Astrocyte of the spinal cord (primary cell): Measurements from ENCODE around the gene DPP6.

Source experiments
- DNase-seq: peaks from one replicate; pipeline ENCODE4 v3.0.0; 2011; ENCODE audit warnings: low read depth, low spot score
- H3K4me3 ChIP-seq: 2 replicates; pipeline ENCODE4 v1.5.1; 2011; ENCODE audit warnings: low read depth, mild to moderate bottlenecking, low read length, moderate library complexity
- CTCF ChIP-seq: IDR thresholded peaks from 2 replicates; pipeline ENCODE4 v1.5.1; 2012; ENCODE audit warnings: low read depth, mild to moderate bottlenecking, low read length, inconsistent platforms
- in situ Hi-C: cut with HindIII; loops from 2 replicates; pipeline ENCODE4 v1.10.0; 2017; ENCODE audit warnings: low sequenced_read_pairs

DPP6 gene

DNA sequence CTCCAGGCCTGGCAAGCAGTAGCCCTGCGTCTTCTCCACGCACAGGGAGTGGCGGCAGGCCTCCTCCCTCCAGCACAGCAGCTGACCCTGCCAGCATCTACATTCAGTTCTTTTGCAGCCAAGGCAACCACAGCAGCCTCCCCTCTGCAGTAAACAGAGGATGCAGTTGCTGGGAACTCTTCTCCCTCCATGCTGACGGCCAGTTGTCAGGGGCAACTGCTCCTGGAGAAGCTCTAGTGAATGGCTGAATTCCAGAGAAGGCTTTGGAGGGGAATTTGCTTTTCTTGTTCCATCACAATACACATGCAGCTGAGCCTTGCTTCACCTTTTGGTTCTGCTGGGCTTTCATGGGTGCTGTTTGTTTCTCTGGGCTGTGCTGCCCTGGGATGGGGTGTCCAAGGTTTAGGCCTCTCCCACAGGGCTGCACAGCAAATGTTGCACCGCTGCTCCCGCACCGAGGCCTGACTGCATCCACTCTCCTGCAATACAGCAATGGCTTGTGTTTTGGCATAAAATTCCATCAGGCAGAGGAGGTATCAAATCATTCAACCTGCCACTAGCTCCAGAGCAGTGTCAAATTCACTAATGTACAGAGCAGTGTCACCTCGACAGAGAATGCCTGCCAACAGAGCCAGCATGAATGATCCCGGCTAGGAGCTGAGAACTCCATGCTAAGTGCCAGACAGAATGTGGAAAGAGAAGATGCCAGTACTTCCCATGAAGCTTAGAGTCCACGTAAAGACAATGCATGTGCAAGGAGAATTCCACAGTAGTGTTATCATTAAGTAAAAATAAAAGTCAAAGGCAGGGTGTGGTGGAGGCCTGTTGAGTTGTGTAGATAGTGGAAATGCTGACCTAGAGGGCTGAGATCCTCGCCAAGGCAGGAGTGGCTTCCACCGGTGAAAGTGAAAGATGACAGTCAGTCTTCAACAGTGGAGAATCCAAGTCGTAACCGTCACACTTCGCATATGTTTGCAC is 399.6 kb downstream of the DPP6 start:
- no peak overlapping the region for H3K4me3 ChIP-seq
- DNase-seq: no peak
- in situ Hi-C loops: no loop called here
- TF ChIP-seq CTCF: no peak

GRCh38 chr7:154463794-154464193 is 411.6 kb downstream of the DPP6 start:
- no peak for DNase-seq
- no peak overlapping the region for H3K4me3 ChIP-seq
- in situ Hi-C loops: no loop called here
- TF ChIP-seq CTCF: no peak

- DNase-seq: no peak
- TF ChIP-seq CTCF: no peak
- H3K4me3 ChIP-seq: no peak overlapping the region
- in situ Hi-C loops: no loop called here
Observed at GRCh38 chr7:154469652-154470051, 417.5 kb downstream of the DPP6 start.

- in situ Hi-C loops: no loop called here
- H3K4me3 ChIP-seq: no peak overlapping the region
- no peak for TF ChIP-seq CTCF
- no peak for DNase-seq
Observed at GRCh38 chr7:154472343-154472742, 420.1 kb downstream of the DPP6 start.

DNA sequence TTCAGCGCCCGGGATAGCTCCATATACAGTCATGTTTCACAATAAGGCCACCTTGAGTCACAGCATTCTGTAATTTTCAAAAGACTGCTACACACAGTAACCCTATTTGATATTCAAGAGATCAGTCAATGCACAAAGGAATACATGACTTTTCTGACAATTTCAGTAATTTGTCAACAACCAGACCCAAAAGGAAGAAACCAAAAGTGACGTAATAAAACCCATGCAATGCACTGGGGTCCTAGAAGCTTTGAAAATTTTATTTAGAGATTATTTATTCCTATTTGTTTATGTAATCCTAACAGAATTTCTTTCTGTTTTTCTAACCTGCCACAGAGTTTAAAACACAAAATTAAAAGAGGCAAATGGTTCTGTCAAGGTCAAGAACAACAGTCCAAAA is 421.2 kb downstream of the DPP6 start:
- TF ChIP-seq CTCF: no peak
- in situ Hi-C loops: no loop called here
- no peak for DNase-seq
- H3K4me3 ChIP-seq: no peak overlapping the region

DNA sequence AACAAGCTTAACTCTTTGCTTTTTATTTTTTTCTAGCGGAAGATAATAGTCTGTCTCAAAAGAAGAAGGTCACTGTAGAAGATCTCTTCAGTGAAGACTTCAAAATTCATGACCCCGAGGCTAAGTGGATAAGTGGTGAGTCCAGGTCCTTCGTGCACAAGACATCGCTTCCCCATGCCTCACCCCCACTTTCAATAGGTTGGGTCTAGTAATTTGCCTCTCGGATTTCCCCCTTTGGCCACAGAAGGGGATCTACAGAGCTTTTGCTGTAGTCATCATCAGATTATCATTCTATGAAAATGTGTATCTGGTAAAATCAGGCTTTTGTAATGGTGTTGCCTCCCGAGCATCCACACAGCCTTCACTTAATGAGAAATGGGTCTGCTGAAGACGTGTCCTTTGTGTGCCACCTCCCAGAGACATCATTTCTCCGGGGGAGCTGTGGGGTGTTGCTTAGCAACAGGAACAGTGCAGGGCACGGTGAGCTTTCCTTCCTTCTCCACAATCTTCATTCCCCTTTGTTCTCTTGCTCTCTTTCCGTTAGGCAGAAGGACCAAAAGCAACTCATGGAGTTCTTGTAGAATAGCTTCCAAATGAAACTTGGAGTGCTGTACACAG is 422.8 kb downstream of the DPP6 start:
- no peak overlapping the region for H3K4me3 ChIP-seq
- no peak for TF ChIP-seq CTCF
- DNase-seq: no peak
- in situ Hi-C loops: no loop called here
